ENCODE results near the gene ZNFX1.
"Not testable (repeated sequence)": the region's sequence is repeated elsewhere in the genome, so short reads cannot be mapped to it uniquely, and the experiment has no call there.

The ZNFX1 gene

GRCh38 chr20:49210101-49210756 lies 67.6 kb downstream of the ZNFX1 start:
- no peak for DNase-seq (ENCODE audit: low read depth)

GRCh38 chr20:49207076-49207475 lies 70.8 kb downstream of the ZNFX1 start:
- no peak for DNase-seq (ENCODE audit: low read depth)

- DNase-seq (ENCODE audit: low read depth), result no peak
These were observed 74.1 kb downstream of the ZNFX1 start for GRCh38 chr20:49203746-49204145.

GRCh38 chr20:49203011-49203410 lies 74.8 kb downstream of the ZNFX1 start:
- DNase-seq (ENCODE audit: low read depth), result no peak

GRCh38 chr20:49199729-49200293 lies 78.0 kb downstream of the ZNFX1 start:
- DNase-seq (ENCODE audit: low read depth), result no peak

- not testable (repeated sequence) for DNase-seq (ENCODE audit: low read depth)
These were observed 84.8 kb downstream of the ZNFX1 start for GRCh38 chr20:49192944-49193518.

Data from activated T-cell treated with anti-CD3 and anti-CD28 coated beads for 48 hours (primary cell).